Heart left ventricle (tissue), 16 donors: ENCODE data around the gene ZNF628. TPM values are rescaled to one million over a fixed set of nuclear protein-coding genes. Genes with fewer than 3 reads are reported as not detected.
A peak's percentile ranks its signal among the peaks of the same experiment; 100 is the strongest.

Experiments used
- ATAC-seq, 4 donors: fragments of 200-7000 bp; cut with Tn5 transposase; one replicate each; pipeline ENCODE4 v1.9.1; 2020 to 2022; ENCODE audit warnings: moderate library complexity in 4 of 4, mild to moderate bottlenecking in 3 of 4, moderate number of reproducible peaks in 1 of 4
- DNase-seq, 5 donors: peaks; one replicate each; pipeline ENCODE4 v3.0.0-alpha.2; 2020
- H3K27ac ChIP-seq, 12 donors: fragments of 200-600 bp; sonication (generic) in 4 of 12; one replicate each; pipeline versions ENCODE4 v1.5.0 to v1.8.0; 2016 to 2022; ENCODE audit warnings: mild to moderate bottlenecking in 2 of 12
- H3K27me3 ChIP-seq, 9 donors: fragments of 200-600 bp; sonication (generic) in 2 of 9; one replicate each; pipeline versions ENCODE4 v1.5.1 to v1.8.0; 2016 to 2022; ENCODE audit warnings: mild to moderate bottlenecking in 3 of 9
- H3K36me3 ChIP-seq, 9 donors: fragments of 200-600 bp; sonication (generic) in 2 of 9; one replicate each; pipeline versions ENCODE4 v1.5.0 to v1.8.0; 2018 to 2022; ENCODE audit warnings: mild to moderate bottlenecking in 2 of 9
- H3K4me1 ChIP-seq, 12 donors: fragments of 200-600 bp; sonication (generic) in 4 of 12; one replicate each; pipeline versions ENCODE4 v1.5.0 to v1.8.0; 2016 to 2022; ENCODE audit warnings: mild to moderate bottlenecking in 3 of 12
- H3K4me3 ChIP-seq, 12 donors: fragments of 200-600 bp; sonication (generic) in 4 of 12; one replicate each; pipeline versions ENCODE4 v1.5.0 to v1.8.0; 2017 to 2022; ENCODE audit warnings: mild to moderate bottlenecking in 9 of 12, moderate library complexity in 4 of 12
- H3K9me3 ChIP-seq, 12 donors: fragments of 200-600 bp; sonication (generic) in 4 of 12; one replicate each; pipeline versions ENCODE4 v1.5.0 to v1.8.0; 2016 to 2022; ENCODE audit warnings: mild to moderate bottlenecking in 1 of 12
- CTCF ChIP-seq, 12 donors: fragments of 200-600 bp; sonication (generic) in 4 of 12; IDR thresholded peaks; one replicate each; pipeline versions ENCODE4 v1.5.0 to v1.8.0; 2018 to 2022; ENCODE audit warnings: antibody characterized with exemption in 12 of 12, mild to moderate bottlenecking in 5 of 12
- POLR2A ChIP-seq, 2 donors: fragments of 450-650 bp; IDR thresholded peaks; one replicate each; pipeline ENCODE4 v1.6.1; 2017; ENCODE audit warnings: antibody characterized with exemption in 2 of 2, mild to moderate bottlenecking in 2 of 2, moderate library complexity in 2 of 2
- WGBS, 4 donors: extraction: QIAGEN DNeasy Blood & Tissue Kit in 2 of 4; methylation state at CpG; one replicate each; pipeline versions ENCODE4 v1.1.5 to v1.1.7; 2013 to 2018; 5-methylcytosine and 5-hydroxymethylcytosine counted together
- intact Hi-C, 10 donors: fragments of 100-400 bp; cut with DNase I; formaldehyde crosslinking; loops; one replicate each; pipeline versions ENCODE4 v1.11.1 to v1.14.2; 2022
- polyA plus RNA-seq, 2 donors: library from polyadenylated mRNA; stranded (reverse); fragments of 200-250 nt; gene quantifications; one replicate each; pipeline ENCODE4 v1.2.3, GENCODE V29; 2013
- total RNA-seq, 9 donors: library from RNA; depleted of rRNA in 2 of 9; stranded (reverse); fragments of >200 nt in 2 of 9; fragmentation: NEBNext Ultra II Directional in 3 of 9; extraction: Animal tissue kit (Norgen Biotek cat#: 25700) in 3 of 9; gene quantifications; one replicate each; pipeline versions ENCODE4 v1.1.0 to v1.2.4, GENCODE V29; 2016 to 2023
- donor health status: ischemic (EF 13 %, LVEDD 7.1; RV severe dilation, severe dysfunction).
- donor health status: healthy with polysubstance abuse.
- donor health status: DM: no; HTN: yes; CAD: no.
- donor health status: DM: no; HTN: no; CAD: no.
- donor health status: ischemic (EF 25% LVEDD 6.9; RV normal size, moderate dysfunction).
- donor health status: ischemic (EF 25% LVEDD 5.7; RV mildly dilated, moderate dysfunction).
- donor health status: healthy.
- donor health status: DM: yes; HTN: yes; CAD: no.
- donor health status: ischemic (EF 35%, LVEDD 5.7; RV mildly dilated, moderate dysfunction).
- donor health status: nonischemic (EF 11% LVEDD 7.7; RV severe dilation, severe dysfunction).
- donor health status: DM: yes; HTN: yes; CAD: no.
- donor health status: PGD.
- donor health status: ischemic (EF 29% LVEDD 5.4; RV normal size, mild dysfunction).
- donor health status: nonischemic (EF 23%, LVEDD 6.1; RV moderate dilation, normal function).

ZNF628 gene
- total and polyA plus RNA-seq, 11 donors: 2.3 to 10.3 (median 5.4) TPM

GRCh38 chr19:55483706-55484592 lies 7.5 kb downstream of the ZNF628 start:
- Histone ChIP-seq H3K4me3 (peak overlapping the region in 10 of 12 donors; percentile 49 to 69 (median 60)), H3K36me3 (peaks cover 0 to 23% (median 10%) of the 10 kb centered on the region in 9 donors), H3K27ac (peak overlapping the region in 7 of 12 donors; percentile 81 to 98 (median 90)), H3K4me1 (peaks cover 7 to 66% (median 40%) of the 10 kb centered on the region in 12 donors), H3K27me3 (peaks cover 0 to 6% (median 0%) of the 10 kb centered on the region in 9 donors), H3K9me3 (no peaks in the 10 kb centered on the region)
- ATAC-seq (no peak), DNase-seq (peak in 2 of 5 donors; percentile 27 to 29)
- WGBS, 4 donors: 58 to 69% (median 65%) methylated on average over 35 to 46 of the region's 46 CpGs
- intact Hi-C loops: no loop called here
- TF ChIP-seq POLR2A (IDR thresholded peaks at IDR 0.05): no peak
- TF ChIP-seq CTCF (IDR thresholded peaks at IDR 0.05): no peak

- peaks cover 7 to 65% (median 40%) of the 10 kb centered on the region in 12 donors for H3K4me1 ChIP-seq
- H3K27me3 ChIP-seq: peaks cover 0 to 6% (median 0%) of the 10 kb centered on the region in 9 donors
- H3K9me3 ChIP-seq: no peaks in the 10 kb centered on the region
- WGBS, 4 donors: 1 to 3% (median 2%) methylated on average over 29 to 78 of the region's 78 CpGs
- peaks cover 0 to 23% (median 10%) of the 10 kb centered on the region in 9 donors for H3K36me3 ChIP-seq
- TF ChIP-seq POLR2A (IDR thresholded peaks at IDR 0.05): peak in 1 of 2 donors; percentile 20
- TF ChIP-seq CTCF (IDR thresholded peaks at IDR 0.05): no peak
- DNase-seq (peak; percentile 56 to 78 (median 69)), ATAC-seq (peak in 3 of 4 donors; percentile 35 to 57 (median 39))
- intact Hi-C loops: no loop called here
- peak within 1 kb of the TSS; percentile 65 to 98 (median 86) for H3K27ac ChIP-seq
- H3K4me3 ChIP-seq: peak within 1 kb of the TSS; percentile 29 to 69 (median 60)
These were observed 8.4 kb downstream of the ZNF628 start, which contains the start of gene NAT14 for GRCh38 chr19:55484593-55485438. NAT14 (plus strand) TSS chr19:55485188; CDS start chr19:55485709, 521 bp downstream.

- Histone ChIP-seq H3K4me3 (peak overlapping the region; percentile 29 to 69 (median 60)), H3K4me1 (peaks cover 7 to 65% (median 40%) of the 10 kb centered on the region in 12 donors), H3K27me3 (peaks cover 0 to 6% (median 0%) of the 10 kb centered on the region in 9 donors), H3K9me3 (no peaks in the 10 kb centered on the region), H3K27ac (peak overlapping the region in 11 of 12 donors; percentile 64 to 98 (median 84)), H3K36me3 (peaks cover 0 to 23% (median 10%) of the 10 kb centered on the region in 9 donors)
- DNase-seq: peak in 1 of 5 donors; percentile 38
- TF ChIP-seq CTCF (IDR thresholded peaks at IDR 0.05) (no peak), POLR2A (IDR thresholded peaks at IDR 0.05) (no peak)
- ATAC-seq: no peak
- intact Hi-C loops: no loop called here
- 29 to 54% (median 34%) methylated on average over 6 to 18 of the region's 18 CpGs for WGBS, 4 donors
These were observed 9.1 kb downstream of the ZNF628 start for GRCh38 chr19:55485439-55486011.
